GM19468 (cell line): Measurements from ENCODE around the gene CCL27.

Experiments used
- ATAC-seq: cut with Tn5 transposase; IDR thresholded peaks from one replicate; pipeline ENCODE4 v1.9.1; 2021; ENCODE audit warnings: mild to moderate bottlenecking, moderate library complexity, moderate number of reproducible peaks; ENCODE audit not compliant: unreplicated experiment; ENCODE audit errors: extremely low read depth

Gene CCL27

DNA sequence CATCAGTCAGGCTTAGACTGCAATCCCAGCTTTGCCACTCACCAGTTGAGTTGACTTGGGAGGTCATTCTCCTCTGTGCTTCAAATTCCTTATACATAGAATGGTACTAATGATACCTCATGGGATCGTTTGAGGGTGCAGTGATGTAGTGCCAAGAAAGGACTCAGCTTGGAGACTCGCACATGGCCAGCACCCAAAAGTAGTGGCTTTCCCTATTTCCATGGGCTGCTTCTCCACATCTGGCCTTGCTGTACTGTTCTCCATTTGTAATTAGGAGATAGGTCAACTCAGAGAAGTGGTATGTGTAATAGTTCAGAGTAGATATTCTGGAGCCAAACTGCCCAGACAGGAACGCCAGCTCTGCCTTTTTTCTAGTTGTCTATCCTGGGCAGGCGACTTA lies 23.1 kb upstream of the CCL27 start:
- ATAC-seq = no peak

DNA sequence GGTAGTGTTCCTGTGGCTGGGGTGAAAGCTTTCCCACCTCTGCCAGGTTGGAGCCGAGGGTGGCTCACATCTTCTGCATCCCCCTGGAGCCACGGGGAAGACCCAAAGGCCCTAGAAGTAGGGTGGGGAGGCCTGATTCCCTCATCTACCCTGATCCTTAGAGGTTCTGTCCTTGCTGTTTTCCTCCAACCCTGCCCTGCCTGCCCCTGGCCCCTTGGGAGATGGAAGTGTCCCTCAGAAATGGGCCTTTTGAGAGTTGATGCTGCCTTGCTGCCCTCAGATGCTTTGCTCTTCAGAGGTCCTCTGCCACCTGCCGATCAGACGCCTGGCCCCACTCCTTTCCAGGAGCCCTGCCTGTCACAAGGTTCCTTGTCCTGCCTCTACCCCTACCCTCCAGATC lies 22.4 kb upstream of the CCL27 start:
- no peak for ATAC-seq

- no peak for ATAC-seq
These were observed 21.7 kb upstream of the CCL27 start for GRCh38 chr9:34684145-34684544.

- no peak for ATAC-seq
These were observed 13.4 kb upstream of the CCL27 start for GRCh38 chr9:34675869-34676268.

- ATAC-seq = no peak
These were observed 12.7 kb upstream of the CCL27 start for GRCh38 chr9:34675048-34675714.

DNA sequence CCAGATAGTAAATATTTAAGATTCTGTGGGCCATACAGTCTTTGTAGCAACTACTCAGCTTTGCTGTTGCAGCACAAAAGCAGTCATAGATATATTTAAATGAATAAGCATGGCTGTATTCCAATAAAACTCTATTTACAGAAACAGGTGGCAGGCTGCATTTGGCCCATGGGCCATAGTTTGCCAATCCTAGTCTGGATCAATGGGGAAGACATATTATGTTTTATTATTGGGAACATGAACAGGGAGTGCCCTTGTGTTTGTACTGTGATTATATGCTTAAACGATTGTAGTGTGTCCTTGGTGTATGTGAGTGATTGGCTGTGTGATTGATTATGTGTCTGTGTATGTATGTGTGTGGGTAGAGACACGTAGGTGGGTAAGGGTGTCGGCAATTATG lies 12.0 kb upstream of the CCL27 start:
- ATAC-seq = no peak

DNA sequence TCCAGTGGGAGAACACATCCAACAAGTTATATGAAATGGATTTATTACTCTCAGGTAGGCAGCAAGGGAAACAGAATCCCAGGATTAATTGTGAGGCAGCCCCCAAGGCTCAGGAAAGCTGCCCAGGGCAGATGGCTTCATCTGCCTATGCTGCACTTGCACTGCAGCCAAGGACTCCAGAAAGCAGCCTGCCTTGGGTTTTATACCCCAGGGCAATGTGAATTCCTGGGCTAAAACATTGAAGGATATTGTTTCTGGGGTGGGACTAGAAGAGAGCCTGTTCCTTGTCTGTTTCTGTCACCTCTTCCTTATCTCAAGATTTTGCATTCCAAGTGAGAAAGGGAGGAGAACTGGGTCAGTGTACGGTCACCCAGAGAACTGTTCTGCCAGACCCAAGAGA lies 8.8 kb upstream of the CCL27 start:
- no peak for ATAC-seq

- ATAC-seq = no peak
These were observed 7.5 kb upstream of the CCL27 start for GRCh38 chr9:34669809-34670562.

DNA sequence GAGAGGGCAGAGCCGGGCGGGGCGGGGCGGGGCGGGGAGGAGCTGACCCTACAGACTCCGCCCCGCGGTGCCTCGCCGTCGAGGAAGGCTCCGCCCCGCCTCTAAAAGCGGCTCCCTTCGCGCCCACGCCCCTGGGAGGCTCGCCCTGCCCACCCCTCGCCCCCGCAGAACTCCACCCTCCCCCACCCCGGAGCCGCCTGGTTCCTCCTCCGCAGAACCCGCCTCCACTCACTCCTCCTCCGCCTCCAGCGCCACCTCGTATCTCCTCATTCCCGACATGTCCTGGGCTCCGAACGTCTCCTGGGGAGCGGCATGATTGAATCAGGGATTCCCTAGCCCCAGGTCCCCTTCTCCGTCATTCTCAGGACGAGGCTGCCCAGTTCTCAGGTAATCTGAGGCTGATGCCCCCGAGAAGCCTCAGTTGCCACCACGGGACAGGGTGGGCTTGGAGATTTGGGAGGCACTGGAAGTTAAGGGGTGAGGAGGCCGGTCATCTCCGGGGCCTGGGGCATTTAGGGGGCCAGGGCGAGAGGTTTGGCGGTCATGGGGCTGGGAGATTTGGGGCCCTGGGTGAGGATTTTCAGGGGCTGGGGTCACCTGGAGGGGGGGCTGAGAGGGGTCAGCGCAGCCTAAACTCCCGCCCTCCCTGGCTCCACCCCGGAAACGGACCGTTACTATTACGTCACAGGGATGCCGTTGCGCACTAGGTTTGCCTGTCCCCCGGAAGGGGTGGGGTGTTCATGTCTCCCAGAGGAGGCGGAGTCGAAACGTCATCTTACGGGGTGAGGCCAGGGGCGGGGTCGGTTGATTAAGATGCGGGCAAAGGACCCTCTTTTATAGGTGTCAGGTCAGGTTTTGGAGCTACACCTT lies 3.2 kb upstream of the CCL27 start:
- peak; percentile 21 for ATAC-seq

GRCh38 chr9:34665067-34665380 lies 2.6 kb upstream of the CCL27 start:
- peak; percentile 10 for ATAC-seq

DNA sequence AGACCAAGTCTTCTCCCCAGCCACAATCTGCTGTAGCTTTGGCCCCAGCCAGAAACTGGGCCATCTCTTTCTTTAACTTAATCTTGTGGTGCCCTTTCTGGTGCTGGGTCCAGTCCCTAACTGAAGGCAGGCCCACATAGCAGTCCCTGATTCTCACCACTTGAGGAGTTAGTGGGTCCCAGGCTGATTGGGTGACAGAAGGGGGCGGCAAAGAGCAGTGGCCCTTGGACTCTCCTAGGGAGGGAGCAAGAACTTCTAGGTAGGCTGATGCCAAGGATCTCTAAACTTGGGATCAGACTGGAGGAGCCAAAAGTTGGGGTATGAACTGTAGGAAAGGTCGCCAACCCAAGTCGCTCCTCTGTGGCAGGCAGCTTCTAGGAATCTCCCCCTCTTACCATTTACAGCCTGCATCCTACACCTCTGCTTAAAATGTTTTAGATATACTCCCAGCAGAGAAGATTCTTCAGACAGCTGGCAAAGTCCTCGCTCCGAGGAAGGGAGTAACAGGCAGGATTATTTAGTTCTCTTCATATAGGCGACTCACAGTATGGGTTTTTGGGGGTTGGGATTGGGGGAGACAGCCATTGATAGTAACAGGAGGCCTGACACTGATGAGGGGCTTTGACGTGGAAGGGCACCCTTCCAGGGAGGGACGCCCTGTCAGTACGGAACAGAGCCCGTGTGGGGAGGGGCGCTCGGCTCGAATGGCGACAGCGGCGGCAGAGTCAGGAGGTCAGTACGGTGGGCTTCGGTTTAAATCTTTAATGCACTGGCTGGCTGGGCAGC lies 2.0 kb upstream of the CCL27 start:
- ATAC-seq = no peak

DNA sequence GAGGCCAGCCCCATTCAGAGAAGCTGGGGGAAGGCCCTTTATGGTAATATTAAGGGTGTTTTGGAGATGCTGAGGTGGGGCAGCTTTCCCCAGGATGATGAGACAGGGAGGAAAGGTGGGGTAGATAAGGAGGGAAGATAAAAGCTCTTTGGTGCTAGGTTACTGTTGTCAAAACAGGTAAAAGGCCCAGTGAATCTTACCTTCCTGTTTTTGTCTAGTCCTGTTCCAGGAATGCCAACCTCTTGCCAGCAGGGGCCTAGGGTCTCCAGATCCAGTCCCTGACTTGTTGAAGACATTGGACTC lies 797 bp upstream of the CCL27 start:
- ATAC-seq = no peak

DNA sequence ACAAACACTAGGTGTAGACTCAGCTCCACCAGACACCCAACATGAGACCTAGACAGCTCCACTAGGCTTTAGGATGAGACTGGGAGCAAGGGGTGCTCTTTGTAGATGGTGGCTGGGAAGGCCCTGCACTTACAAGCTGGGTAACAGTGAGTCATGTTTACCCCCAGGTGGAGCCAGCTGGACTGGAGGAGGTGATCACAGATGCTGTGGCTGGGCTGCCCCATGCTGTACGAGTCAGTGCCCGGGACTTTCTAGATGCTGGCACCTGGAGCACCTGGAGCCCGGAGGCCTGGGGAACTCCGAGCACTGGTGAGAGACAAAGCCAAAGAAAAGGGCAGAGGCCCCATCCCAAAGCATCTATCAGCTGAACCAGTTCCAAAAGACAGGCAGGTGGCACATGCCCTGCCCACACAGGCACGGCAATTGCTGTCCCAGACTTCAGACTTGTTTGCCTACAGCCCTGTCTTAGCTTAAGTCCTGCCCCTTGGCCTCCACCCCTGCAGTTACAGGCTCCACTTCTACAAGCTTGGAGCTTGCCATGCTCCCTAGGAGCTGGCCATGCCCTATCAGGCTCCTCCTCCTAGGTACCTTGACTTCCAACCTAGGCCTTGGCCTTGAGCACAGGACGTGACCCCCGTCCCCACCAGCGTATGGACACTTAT lies 2.7 kb downstream of the CCL27 start:
- no peak for ATAC-seq

DNA sequence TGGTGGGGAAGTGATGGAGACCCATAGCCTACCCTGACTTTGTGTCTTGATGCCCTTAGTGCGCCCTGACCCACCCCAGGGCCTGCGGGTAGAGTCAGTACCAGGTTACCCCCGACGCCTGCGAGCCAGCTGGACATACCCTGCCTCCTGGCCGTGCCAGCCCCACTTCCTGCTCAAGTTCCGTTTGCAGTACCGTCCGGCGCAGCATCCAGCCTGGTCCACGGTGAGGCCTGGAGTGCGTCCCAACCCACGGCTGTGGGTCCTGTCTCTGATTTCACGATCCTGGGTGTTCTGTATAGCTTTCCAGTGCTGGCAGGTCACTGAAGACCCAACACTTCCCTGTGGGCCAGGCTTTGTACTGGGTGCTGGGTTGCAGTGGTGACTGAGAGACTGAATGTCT lies 4.0 kb downstream of the CCL27 start:
- ATAC-seq = no peak

GRCh38 chr9:34656992-34657391 lies 5.5 kb downstream of the CCL27 start:
- ATAC-seq = no peak

DNA sequence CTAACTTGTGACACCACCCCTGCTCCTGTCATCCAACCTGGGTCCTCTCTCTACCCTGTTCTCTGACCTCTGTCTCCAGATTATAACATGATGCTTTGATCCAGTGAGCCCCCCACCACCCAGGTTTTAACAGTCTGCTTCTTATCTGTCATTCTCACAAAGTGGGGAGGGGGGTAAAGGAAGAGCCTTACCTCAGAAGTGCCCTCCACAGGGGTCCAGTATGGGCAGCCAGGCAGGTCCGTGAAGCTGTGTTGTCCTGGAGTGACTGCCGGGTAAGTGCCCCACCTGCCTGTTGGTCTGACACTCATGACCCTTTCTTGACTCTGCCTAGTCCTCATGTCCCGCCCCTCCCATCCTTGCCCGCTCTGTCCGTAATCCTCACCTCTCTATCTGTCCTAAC lies 7.1 kb downstream of the CCL27 start:
- no peak for ATAC-seq

DNA sequence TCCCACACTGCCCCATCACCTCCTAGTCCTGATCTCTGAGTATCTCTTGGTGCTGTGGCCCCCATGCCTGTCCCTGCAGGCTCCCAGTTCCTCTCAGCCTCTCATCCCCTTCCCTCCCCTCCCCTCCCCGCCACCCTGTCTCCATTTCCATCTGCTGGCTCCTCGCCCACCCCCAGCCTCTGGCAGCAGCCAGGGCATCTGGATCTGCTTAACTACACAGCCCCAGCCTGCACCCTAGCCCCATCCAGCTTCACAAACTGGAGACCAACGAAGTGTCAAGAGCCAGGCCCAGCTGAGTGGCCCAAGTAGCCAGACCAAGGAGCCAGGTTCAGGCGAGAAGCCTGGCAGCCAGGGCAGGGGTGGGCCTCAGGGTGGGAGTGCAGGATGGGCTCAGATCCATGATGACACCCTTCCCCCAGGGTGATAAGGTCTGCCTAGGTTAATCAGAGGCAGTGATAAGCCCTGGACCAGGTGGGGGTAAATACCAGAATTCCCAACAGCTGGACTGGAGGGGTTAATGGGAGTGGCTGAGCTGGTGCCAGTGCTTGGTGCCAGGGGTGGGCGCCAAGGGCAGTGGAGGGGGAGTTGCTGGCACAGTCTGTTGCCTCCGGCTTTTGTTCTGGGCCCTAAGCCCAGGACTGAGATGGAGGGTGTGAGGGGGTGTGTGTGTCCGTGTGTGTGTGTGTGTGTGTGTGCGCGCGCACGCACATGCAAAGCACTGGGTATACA lies 8.0 kb downstream of the CCL27 start:
- ATAC-seq = no peak

GRCh38 chr9:34653151-34654072 lies 9.0 kb downstream of the CCL27 start:
- ATAC-seq = no peak
